ENCODE data around the gene IQSEC2.

- TF ChIP-seq CTCF (IDR thresholded peaks at IDR 0.05; ENCODE audit: low read depth, low read length) (no peak), EZH2phosphoT487 (IDR thresholded peaks at IDR 0.05; ENCODE audit: low read depth) (no peak)
Measured at GRCh38 chrX:53285591-53285990, 4.2 kb upstream of the IQSEC2 start.
